ENCODE measurements around the gene B3GNT4.
"Not testable (repeated sequence)": the region's sequence is repeated elsewhere in the genome, so short reads cannot be mapped to it uniquely, and the experiment has no call there.

The B3GNT4 gene

DNA sequence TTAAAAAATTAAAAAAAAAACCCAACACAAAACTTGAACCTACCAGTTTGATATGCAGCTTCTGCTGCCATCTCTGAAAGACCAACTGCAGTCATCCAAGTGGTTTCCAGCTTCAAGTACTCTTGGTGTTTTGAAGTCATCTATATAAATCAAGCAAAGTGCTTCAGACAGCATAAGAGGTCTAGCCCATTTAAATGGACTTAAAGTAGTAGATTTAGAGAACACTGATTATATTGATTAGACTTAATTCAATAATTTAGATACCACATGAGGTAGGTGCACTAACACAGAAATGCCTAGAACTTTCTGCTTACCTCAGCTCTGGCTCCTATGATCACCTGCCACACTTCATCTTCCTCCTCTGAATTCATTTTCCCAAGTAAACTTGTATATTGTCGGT lies 12.9 kb downstream of the B3GNT4 start:
- DNase-seq (ENCODE audit: low read depth) = no peak

DNA sequence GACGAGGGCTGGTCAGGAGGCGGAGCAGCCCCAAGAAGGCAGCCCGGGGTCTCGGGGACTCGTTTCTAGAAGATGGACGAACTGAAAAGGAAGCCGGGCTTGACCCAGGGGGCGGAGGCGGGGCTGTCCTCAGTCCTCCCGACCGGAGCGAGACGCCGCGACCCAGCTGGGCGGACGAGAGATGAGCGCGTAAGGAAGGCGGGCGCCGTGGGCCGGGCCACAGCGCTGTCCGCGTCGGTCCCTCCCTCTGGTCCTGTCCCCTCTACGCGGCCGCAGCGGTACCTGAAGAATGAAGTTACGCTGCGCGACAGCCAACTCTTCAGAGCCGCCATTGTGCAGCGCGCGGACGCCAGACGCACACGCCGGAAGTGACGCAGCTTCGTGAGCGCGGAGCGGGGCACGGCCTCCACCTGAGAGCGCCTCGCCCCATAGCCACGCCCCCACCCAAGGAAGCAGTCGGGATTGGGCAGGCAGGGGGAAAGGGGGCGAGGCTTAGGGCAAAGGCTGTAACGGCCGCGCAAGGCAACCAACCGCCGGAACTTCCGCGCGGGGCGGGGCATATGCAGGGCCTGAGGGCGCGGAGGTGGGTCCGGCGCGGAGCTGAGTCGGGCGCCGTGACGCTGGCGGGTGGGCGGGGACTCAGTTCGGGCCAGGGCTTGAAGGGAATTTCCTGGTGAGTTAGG lies 22.3 kb downstream of the B3GNT4 start, which contains the start of gene DIABLO:
Gene DIABLO (minus strand): TSS at position 370 of the 683 bp plus-strand sequence. CDS start 38 bp downstream, at position 332.
- peak; percentile 100 for DNase-seq (ENCODE audit: low read depth)

DNA sequence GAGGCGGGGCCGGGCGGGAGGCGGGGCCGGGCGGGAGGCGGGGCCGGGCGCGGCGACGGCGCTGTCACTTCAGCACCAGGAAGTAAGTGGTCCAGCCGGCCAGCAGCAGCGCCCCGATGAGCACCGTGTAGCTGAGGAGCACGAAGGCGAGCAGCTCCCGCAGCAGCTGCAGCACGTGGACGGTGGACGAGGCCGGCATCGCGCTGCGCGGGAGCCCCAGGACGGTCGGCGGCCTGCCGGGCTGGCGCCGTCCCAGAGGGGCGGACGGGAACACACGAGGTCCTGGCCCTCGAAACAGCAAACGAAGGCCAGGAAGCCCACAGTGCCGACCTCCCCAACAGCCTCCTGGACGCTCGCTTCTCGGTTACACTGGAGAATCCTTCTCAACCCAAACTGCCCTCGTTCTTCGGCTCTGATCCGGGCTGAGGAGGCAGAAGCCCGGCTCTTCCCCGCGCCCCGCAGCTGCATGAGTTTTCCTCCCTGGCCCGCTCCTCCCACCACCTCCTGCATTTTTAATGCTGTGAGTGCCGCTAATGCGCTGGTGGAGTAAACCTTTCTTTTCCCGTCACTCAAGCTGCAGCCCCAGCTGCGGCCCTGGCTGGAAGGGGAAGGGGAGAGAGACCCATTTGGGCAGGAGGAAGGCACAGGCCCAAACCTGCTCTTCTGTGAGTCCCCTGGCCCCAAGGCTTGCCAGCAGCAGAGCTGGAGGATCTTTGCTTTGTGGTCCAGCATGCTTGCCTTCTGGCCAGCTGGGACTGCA lies 23.0 kb downstream of the B3GNT4 start:
- no peak for DNase-seq (ENCODE audit: low read depth)

DNA sequence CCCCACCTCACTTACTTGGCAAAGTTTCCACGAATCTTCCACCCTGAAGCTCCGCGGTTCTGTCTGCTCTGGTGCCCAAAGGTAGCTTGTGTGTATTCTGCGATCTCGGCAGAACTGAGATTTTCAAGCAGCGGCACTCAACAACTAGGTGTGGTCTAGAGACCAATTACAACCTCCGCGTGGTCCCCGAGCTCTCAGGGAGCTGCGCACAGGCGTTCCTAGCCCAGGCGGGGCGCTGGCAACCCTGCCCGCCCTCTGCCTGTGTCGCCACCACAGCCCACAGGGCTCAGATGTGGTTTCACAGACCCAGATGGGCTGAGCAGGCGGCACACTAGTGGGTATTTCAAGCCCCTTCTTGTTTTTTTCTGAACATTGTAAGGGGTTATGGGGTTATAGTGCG lies 23.8 kb downstream of the B3GNT4 start:
- no peak for DNase-seq (ENCODE audit: low read depth)

DNA sequence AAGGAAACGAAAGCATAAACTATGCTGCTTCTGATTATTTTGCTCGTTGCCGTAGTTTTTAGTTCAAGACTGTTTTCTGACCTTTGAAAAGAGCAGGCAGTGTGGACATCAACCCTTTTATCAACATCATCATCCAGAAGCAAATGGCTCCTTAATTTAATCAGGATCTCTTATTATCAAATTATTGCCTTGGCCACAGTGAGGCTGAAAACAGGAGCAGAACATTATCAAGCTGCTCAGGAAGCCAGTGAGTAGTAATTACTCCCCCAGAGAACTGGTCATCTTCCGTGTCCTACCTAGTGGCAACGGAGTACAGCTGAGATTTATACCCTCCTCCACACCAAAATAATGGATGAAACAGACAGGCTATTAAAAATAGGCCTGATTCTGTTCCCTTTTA lies 24.6 kb downstream of the B3GNT4 start:
- DNase-seq (ENCODE audit: low read depth) = no peak

GRCh38 chr12:122230798-122231197 lies 27.3 kb downstream of the B3GNT4 start:
- no peak for DNase-seq (ENCODE audit: low read depth)

DNA sequence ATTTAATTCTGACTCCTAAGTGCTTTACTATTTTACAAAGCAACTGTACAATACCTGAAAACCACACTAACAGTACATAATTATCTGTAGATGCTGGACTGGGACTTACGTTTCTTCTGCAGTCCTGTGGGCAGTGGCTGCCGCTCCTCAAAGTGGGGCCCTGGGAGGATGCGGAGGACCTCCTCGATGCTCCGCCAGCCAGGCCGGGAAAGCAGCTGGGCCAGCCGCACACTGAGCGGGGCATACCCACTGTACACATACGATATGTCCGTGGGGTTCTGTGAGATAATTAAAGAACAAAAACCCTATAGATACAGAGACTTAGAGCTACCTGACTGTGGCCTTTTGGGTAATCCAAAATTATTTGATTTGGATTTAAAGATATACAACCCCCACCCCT lies 29.2 kb downstream of the B3GNT4 start:
- no peak for DNase-seq (ENCODE audit: low read depth)

DNA sequence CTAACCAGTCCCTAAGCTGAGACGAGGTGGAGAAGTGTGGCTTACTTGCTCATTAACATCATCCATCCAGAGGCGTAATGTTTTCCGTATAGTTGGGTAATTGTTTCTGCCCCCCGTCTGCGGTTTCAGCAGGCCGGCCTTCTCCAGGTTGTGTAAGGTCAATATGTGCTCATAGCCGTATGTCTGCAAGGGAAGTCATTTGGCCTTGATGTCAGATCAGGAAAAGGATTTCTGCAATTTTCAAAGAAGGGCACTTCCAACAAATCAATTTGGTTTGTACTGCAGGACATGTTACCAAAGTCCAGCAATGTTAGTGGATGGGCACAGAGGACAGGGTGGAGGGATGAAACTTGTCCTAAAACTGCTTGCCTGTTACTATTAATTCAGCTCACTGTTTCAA lies 32.2 kb downstream of the B3GNT4 start:
- DNase-seq (ENCODE audit: low read depth) = no peak

DNA sequence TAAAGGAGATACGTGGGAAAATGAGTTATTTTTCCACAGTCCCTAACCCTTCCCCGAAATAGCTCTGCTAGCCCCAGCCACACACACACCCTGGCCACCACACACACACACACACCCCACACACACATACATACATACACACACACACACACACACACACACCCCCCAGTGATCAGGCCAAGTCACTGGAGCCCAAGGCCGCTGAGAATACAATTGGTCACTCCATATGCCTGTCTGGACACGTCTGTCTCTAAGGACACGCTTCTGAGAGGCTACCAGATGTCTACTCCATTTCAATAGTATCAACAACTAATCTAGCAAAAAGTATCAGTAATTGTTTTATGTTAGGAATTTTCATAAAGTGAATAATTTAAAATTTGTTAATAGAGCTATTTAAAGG lies 35.4 kb downstream of the B3GNT4 start:
- DNase-seq (ENCODE audit: low read depth) = no peak

DNA sequence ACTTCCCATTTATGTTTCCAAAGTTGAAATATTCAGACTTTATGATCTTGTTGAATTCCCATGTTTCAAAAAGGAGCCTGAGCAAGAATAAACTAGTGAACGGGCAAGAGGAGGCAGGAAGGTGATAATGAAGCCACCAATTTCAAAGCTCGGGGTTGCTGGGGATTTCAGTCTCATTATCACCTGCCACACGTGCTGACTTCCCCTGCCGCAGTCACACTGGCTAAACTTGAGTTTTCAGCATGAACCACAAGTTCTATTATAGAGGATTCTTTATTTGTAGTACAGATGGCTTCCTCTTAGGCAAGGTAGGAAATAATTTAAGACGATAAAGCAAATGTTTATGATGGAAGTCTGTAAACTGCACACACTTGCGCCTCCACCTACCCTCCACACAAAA lies 40.5 kb downstream of the B3GNT4 start:
- no peak for DNase-seq (ENCODE audit: low read depth)

DNA sequence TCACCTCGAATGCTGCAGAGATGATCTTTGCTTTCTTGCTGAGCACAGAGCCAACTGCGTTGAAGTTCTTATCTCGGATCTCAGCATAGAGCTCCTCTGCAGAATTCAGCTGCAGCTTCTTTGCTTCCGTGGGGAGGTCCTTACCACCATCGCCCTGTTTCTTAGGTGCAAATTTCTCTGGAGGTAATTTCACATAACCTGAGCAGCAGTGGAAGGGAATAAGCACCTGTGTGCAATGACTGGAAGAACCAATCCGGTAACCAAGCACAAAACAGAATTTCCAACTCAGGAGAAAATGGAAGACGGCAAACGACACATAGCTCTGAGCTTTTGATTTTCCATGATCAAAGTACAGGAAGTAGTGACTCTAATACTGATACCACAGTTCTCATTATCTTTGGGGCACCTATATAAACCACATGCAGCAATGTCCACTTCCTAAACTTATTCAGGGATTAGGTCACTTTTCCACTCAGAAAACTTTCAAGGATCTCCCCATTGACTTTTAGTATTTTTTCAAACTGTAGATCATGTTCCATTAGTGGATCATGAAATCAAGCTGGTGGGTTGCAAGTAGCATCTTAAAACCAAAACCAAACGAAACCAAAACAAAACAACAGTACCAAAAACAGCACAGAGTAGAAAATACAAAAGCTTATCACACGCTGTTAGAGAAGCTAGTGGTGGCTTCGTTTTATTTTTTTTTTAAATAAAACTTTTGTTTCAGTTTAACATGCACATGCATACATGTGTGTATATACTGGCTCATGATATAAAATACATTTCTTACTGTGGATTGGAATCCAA lies 41.3 kb downstream of the B3GNT4 start:
- DNase-seq (ENCODE audit: low read depth) = no peak

- no peak for DNase-seq (ENCODE audit: low read depth)
Observed at GRCh38 chr12:122245553-122245952, 42.0 kb downstream of the B3GNT4 start.

GRCh38 chr12:122250047-122250446 lies 46.5 kb downstream of the B3GNT4 start:
- no peak for DNase-seq (ENCODE audit: low read depth)

DNA sequence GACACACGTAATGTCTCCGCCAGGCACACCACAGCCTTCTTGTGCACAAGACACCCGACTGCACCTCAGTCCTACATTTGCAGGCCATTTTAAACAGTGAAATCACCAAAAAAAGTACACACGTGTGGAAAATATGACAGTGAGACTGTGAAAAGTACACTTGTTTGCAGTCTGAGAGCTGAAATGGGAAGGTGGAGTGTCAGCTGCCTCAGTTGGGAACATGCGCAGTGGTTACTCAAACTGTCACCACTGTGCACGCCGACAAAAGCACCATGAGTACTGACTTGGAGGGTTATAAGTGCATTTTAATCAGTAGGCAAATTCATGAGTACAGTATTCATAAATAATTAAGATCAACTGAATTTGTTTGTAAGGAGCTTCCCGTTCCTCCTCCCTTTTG lies 47.0 kb downstream of the B3GNT4 start:
- DNase-seq (ENCODE audit: low read depth) = no peak

DNA sequence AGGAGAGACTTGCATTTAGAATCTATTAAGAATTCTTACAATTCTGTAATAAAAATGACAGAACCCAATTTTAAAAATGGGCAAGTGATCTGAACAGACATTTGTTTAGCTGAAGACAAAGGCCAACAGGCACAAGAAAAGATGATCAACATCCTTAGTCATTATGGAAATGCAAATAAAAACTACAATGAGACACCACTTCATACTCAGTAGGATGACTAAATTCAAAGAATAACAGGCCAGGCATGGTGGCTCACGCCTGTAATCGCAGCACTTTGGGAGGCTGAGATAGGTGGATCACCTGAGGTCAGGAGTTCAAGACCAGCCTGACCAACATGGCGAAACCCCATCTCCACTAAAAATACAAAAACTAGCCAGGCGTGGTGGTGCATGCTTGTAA lies 55.0 kb downstream of the B3GNT4 start:
- not testable (repeated sequence) for DNase-seq (ENCODE audit: low read depth)

All from activated T-cell treated with anti-CD3 and anti-CD28 coated beads for 24 hours (primary cell).